Measurements from ENCODE around the gene GOLGA5. TPM values are rescaled to one million over a fixed set of nuclear protein-coding genes. Genes with fewer than 3 reads are reported as not detected.
A peak's percentile ranks its signal among the peaks of the same experiment; 100 is the strongest.
"Not testable (repeated sequence)": the region's sequence is repeated elsewhere in the genome, so short reads cannot be mapped to it uniquely, and the experiment has no call there.

GOLGA5 gene
- 31.5 TPM for total RNA-seq (ENCODE audit: insufficient read depth, low replicate concordance)

DNA sequence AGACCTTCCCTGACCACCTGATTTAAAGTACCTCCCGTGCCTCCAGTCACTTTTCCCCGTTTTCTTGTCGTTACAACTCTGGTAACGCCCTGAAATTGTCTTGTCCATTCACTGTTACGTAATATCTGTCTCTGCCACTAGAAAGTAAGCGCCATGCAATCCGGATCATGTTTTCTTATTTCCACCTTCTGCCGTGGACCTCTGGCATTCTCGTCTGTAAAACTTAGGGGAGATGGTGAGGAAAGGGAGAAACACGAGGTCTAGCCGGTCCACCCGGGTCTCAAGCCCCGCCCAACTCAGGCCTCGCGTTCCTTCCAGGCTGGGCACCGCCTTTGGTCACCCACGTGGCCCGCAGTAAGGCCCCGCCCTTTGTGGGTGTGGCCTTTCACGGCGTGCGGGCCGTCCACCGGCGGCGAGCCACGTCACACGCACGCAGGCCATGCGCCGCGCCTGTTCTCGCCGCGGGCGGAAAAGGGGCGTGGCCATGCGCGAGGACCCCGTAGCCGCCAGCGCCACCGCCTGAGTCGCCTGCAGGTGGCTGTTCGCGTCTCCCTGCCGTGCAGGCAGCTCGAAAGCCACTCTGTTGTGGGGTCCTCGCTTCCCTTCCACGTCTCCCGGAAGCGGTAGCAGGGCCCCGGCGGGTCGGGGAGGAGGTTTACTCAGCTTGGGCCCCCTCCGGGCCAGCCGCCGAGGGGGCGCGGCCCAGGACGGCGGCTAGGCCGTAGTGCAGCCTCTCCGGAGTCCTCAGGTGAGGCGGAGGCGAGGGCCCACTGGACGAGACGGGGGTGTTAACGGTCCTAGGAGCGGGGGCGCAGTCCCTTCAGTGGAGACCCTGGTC lies at the start of gene GOLGA5:
TSS of gene GOLGA5 (plus strand) at position 597 of the 838 bp plus-strand sequence. CDS start 3,133 bp downstream, outside the sequence.
- peak; percentile 99 for DNase-seq (ENCODE audit: low spot score)

GRCh38 chr14:92747701-92748258 lies 46.3 kb upstream of the GOLGA5 start:
- DNase-seq (ENCODE audit: low spot score) = peak; percentile 38

DNA sequence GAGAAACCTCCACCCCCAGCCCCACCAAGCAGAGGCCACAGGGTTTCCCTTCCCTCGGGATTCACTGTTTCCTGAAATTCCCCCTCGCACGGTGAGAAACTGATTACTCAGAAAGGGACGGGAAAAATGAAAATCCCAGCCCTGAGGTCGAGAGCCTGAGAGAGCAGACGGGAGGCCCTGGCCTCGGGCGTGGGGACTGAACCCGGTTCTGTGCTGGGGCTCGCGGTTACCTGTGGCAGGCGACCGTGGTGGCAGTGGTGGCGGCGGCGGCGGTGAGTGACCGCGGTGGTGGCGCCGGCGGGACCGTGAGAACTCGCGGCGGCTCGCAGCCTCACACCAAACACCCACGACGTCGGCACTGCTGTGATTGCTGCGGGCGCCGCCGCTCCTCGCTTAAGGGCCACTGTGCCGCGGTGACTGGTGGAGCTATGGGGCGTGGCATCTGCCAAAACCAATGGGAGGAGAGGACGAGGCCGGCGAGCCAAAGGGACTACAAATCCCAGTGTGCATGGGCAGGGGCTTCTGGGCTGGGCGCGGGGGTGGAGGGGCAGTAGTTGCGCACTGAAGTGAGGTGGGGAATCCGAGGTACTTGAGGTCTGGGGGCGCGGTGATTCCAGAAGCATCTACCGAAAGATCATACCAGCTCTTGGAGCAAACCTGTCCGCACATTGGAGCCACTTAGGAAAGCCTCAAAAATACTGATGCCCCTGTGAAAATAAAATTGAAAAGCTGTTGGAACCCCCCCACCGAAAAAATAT lies 45.7 kb upstream of the GOLGA5 start, which contains the start of gene LGMN:
TSS of gene LGMN (minus strand) at position 369 of the 758 bp plus-strand sequence. CDS start 15,841 bp downstream, outside the sequence.
- peak; percentile 95 for DNase-seq (ENCODE audit: low spot score)

DNA sequence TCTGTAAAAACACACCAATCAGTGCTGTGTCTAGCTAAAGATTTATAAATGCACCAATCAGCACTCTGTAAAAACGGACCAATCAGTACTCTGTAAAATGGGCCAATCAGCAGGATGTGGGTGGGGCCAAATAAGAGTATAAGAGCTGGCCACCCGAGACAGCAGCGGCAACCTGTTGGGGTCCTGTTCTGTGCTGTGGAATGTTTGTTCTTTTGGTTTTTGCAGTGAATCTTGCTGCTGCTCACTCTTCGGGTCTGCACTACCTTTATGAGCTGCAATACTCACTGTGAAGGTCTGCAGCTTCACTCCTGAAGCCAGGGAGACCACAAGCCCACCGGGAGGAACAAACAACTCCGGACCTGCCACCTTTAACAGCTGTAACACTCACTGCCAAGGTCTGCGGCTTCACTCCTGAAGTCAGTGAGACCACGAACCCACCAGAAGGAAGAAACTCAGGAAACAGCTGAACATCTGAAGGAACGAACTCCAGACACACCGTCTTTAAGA lies 43.8 kb upstream of the GOLGA5 start:
- DNase-seq (ENCODE audit: low spot score) = not testable (repeated sequence)

DNA sequence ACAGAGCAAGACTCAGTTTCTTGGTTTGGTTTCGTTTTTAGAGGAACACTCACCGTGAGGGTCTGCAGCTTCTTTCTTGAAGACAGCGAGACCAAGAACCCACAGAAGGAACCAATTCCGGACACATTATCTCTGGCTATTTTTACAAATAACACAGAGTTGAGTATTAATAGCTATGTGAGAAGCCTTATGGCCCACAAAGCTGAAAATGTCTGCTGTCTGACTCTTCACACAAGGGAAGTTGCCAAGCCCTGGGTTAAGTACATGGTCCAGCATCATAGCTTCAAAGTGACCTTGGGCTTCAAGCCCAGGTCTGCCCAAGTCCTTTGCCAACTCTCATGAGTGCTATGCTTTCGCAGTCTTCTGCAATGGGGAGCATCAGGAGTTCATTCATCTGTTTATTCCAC lies 43.1 kb upstream of the GOLGA5 start:
- no peak for DNase-seq (ENCODE audit: low spot score)

DNA sequence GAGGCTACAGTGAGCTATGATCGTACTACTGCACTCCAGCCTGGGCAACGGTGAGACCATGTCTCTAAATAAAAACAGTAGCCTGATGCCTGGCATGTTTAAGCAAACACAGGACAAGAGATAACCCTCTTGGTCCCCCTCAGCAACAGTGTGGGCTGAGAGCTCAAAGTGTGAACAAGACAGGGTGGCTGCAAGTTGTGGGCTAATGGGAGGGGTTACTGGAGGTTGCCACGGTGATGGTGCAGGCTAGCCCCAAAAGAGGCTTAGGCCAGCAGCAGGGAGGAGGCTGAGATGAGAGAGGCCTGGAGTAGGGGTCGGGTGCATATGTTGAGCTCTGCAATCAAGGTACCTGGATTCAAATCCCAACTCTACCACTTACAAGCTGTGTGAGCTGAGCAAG lies 42.3 kb upstream of the GOLGA5 start:
- no peak for DNase-seq (ENCODE audit: low spot score)

GRCh38 chr14:92753250-92753649 lies 40.9 kb upstream of the GOLGA5 start:
- DNase-seq (ENCODE audit: low spot score) = peak; percentile 34

DNA sequence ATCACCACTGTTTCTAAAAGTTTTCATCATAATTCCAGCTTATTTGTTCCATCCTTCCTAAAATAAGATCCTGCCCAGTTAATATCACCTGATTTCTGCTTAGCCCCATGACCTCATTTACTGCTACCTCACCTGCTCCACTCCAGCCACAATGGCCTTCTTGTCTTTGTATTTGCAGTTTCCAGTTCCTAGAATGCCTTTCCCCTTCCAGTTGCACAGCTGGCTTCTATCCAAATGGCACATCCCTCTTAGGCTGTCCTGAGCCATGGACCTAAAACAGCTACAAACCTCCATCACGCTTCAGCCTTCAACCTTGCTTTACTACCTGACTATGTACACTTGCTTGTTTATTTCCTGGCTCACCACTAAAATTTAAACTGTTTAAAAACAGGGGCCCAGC lies 39.1 kb upstream of the GOLGA5 start:
- DNase-seq (ENCODE audit: low spot score) = no peak

GRCh38 chr14:92755495-92755894 lies 38.6 kb upstream of the GOLGA5 start:
- no peak for DNase-seq (ENCODE audit: low spot score)

DNA sequence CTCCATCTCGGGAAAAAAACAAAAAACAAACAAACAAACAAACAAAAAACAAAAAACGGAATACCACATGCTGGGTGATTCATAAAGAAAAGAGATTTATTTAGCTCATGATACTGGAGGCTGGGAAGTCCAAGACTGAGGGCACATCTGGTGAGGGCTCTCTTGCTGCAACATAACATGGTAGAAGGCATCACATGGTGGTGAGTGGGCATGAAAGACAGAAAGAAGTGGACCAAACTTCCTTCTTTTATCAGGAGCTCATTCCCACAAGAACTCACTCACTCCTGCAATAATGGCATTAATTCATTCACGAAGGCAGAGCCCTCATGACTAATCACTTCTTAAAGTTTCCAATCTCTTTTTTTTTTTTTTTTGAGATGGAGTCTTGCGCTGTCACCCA lies 37.7 kb upstream of the GOLGA5 start:
- DNase-seq (ENCODE audit: low spot score) = no peak

- DNase-seq (ENCODE audit: low spot score) = no peak
Measured at GRCh38 chr14:92759300-92759678, 34.8 kb upstream of the GOLGA5 start.

DNA sequence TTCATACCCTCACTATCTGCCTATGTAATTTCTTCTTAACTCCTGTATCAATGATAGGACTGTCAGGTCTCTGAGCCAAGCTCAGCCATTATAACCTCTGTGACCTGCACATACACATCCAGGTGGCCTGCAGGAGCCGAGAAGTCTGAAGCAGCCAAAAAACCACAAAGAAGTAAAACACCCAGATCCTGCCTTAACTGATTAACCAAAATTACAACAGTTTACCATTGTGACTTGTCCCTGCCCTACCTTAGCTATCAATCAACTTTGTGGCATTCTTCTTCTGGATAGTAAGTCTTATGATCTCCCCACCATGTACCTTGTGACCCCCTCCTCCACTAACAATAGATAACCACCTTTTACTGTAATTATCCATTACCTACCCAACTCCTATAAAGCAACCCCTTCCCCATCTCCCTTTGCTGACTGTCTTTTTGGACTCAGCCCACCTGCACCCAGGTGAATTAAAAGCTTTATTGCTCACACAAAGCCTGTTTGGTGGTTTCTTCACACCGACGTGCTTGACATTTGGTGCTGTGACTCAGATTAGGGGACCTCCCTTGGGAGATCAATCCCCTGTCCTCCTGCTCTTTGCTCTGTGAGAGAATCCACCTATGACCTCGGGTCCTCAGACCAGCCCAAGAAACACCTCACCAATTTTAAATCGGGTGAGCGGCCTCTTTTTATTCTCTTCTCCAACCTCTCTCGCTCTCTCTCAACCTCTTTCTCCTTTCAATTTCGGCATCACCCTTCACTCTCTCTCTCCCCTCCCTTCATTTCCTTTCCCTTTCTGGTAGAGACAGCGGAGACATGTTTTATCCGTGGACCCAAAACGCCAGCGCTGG lies 34.2 kb upstream of the GOLGA5 start:
- DNase-seq (ENCODE audit: low spot score) = no peak

GRCh38 chr14:92760524-92760805 lies 33.6 kb upstream of the GOLGA5 start:
- DNase-seq (ENCODE audit: low spot score) = no peak

- DNase-seq (ENCODE audit: low spot score) = not testable (repeated sequence)
Measured at GRCh38 chr14:92763666-92764631, 30.2 kb upstream of the GOLGA5 start.

- DNase-seq (ENCODE audit: low spot score) = not testable (repeated sequence)
Measured at GRCh38 chr14:92768236-92768635, 25.9 kb upstream of the GOLGA5 start.

GRCh38 chr14:92768795-92769194 lies 25.3 kb upstream of the GOLGA5 start:
- DNase-seq (ENCODE audit: low spot score) = no peak

- no peak for DNase-seq (ENCODE audit: low spot score)
Measured at GRCh38 chr14:92770484-92770883, 23.6 kb upstream of the GOLGA5 start.

DNA sequence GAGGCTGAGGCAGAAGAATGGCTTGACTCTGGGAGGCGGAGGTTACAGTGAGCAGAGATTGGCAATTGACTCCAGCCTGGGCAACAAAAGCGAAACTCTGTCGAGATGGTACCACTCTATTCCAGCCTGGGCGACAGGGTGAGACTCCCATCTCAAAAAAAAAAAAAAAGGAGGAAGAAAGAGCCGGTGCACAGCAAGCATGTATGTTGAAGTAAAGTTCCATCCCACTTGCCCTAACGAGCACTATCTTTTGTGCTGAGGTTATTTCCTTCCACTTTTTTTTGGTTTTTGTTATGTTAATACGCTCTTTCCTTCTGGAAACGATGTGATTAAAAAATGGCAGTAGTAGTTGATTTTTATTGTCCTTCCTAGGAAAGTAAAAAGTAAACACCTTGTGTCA lies 19.5 kb upstream of the GOLGA5 start:
- DNase-seq (ENCODE audit: low spot score) = no peak

GRCh38 chr14:92775292-92775691 lies 18.8 kb upstream of the GOLGA5 start:
- DNase-seq (ENCODE audit: low spot score) = not testable (repeated sequence)
